ENCODE measurements around the gene TATDN2. TPM values are rescaled to one million over a fixed set of nuclear protein-coding genes. Genes with fewer than 3 reads are reported as not detected.

Gene TATDN2
- total and polyA plus RNA-seq, 2 experiments from 2014 or later, result 4.8 to 19.1 TPM

GRCh38 chr3:10317311-10317960, 69.2 kb downstream of the TATDN2 start:
- Mint-ChIP-seq H3K4me1 (peaks cover 5% of the 10 kb centered on the region), H3K27me3 (ENCODE audit: insufficient read depth, low read depth, poor library complexity) (peaks cover 8% of the 10 kb centered on the region), H3K4me3 (no peak overlapping the region)

More at GRCh38 chr3:10317311-10317960, 69.2 kb downstream of the TATDN2 start:
- TF ChIP-seq STAT1 (IDR thresholded peaks at IDR 0.05; ENCODE audit: unreplicated experiment) (no peak), EZH2 (IDR thresholded peaks at IDR 0.05; ENCODE audit: low read depth, unreplicated experiment) (no peak), JUNB (IDR thresholded peaks at IDR 0.05; ENCODE audit: unreplicated experiment) (no peak), ETS1 (IDR thresholded peaks at IDR 0.05) (no peak), NANOG (IDR thresholded peaks at IDR 0.05; ENCODE audit: borderline replicate concordance) (no peak), REST (IDR thresholded peaks at IDR 0.05; ENCODE audit: unreplicated experiment) (no peak), POLR2AphosphoS5 (IDR thresholded peaks at IDR 0.05; ENCODE audit: low read depth) (no peak), CREB1 (CRISPR knock-in tag; IDR thresholded peaks at IDR 0.05; ENCODE audit: low read depth) (no peak)
- no peak overlapping the region for H3K27ac ChIP-seq (ENCODE audit: low read depth)
- Mint-ChIP-seq H3K9me3 (no peaks in the 10 kb centered on the region), H3K27ac (no peak overlapping the region), H3K36me3 (ENCODE audit: low read depth) (peaks cover 58% of the 10 kb centered on the region)
- peaks cover 31% of the 10 kb centered on the region for H3K36me3 ChIP-seq (ENCODE audit: insufficient read depth)
- peaks cover 31% of the 10 kb centered on the region for H3K79me2 ChIP-seq (replicated peaks; ENCODE audit: insufficient read depth)
- no peaks in the 10 kb centered on the region for H3K9me2 ChIP-seq (ENCODE audit: insufficient read depth)
- no peaks in the 10 kb centered on the region for H3K4me1 ChIP-seq (ENCODE audit: insufficient read depth)
- no peak for ATAC-seq
- no peak overlapping the region for H2AFZ ChIP-seq
- peaks cover 24% of the 10 kb centered on the region for H4K20me1 ChIP-seq (replicated peaks; ENCODE audit: insufficient read depth)
- no peaks in the 10 kb centered on the region for H3K27me3 ChIP-seq (ENCODE audit: insufficient read depth)
- DNase-seq (ENCODE audit: low spot score), result no peak
- H3K4me2 ChIP-seq, result no peak overlapping the region
- no peak overlapping the region for H3K4me3 ChIP-seq
- H3F3A ChIP-seq (replicated peaks; ENCODE audit: low read depth), result no peaks in the 10 kb centered on the region

Measured in GM23338 (cell line).